Fibroblast of skin of right biceps (primary cell): ENCODE results near the gene DLL1.
"Not testable (repeated sequence)": the region's sequence is repeated elsewhere in the genome, so short reads cannot be mapped to it uniquely, and the experiment has no call there.

ENCODE experiments used
- DNase-seq: peaks from one replicate; pipeline ENCODE4 v3.0.0-alpha.2; 2013

Gene DLL1

DNA sequence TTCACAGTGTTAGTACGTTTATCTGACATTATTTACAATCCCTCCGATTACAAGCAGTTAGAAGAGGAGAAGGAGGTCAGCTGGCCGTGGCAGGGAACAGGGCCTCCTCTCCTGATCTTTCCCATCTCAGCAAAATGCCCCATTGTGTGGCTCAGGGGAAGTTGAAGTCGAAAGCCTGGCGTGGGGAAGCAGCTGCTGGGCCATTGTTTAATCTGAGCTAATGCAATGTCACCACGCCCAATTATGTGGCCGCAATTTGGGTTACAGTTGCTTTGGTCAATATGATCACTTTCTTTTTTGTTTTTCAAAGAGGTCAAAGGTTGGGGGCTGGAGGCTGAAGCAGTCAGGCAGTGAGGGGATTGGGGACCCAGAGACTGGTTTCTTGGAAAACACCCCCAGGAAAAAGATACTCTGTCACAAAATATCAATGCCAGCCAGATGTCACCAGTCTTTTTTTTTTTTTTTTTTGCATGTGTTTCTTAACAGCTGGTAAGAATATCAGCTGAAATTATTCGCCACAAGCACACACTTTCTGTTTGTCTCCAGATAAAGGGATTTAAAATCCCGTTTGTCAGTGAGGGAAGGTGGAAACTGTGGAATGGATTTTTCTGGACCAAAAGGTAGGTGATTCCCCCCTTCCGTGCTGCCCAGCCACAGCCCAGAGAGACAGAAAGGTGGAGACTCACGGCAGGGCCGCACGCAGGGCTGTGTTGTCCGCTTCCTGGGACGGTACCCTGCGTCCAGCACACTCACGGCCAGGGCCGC, 24.6 kb downstream of the DLL1 start:
- DNase-seq: no peak

DNA sequence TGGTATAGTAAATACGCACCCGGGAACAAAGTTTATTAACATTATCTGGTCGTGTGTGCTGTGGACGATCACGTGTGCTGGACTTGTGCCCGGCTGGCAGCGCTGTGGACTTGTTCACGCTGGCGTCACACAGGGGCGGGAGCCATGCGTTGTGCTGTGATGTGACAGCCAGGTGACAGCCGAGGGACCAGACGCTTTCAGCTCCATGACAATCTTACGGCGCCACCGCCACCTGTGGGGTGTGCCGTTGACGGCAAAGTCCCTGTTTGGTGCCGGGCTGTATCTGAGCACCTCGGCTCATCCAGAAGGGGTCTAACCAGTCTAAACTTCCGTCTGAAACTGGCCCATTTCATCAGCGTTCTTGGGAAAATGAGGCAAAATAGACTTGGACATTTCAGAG, 25.2 kb downstream of the DLL1 start:
- DNase-seq: no peak

GRCh38 chr6:170264644-170265043, 26.2 kb downstream of the DLL1 start:
- DNase-seq: not testable (repeated sequence)

DNA sequence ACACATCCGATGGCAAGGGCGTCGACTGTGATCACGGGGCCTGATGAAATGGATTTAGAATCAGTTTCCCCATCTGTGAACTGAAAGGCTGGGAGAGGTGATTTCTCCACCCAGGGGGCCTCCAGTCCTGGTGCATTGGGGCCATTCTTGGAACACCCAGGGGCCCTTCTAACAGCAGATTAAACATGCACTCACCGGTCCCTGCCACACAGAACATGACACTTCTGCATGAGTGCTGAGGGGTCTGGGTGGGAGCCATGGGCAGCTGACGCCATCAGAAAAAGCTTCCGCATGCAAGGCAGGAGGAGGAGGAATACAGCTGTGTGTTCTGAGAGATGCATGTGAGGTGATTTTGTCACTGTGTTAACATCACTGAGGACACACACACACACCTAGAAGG, 26.8 kb downstream of the DLL1 start:
- DNase-seq: no peak

DNA sequence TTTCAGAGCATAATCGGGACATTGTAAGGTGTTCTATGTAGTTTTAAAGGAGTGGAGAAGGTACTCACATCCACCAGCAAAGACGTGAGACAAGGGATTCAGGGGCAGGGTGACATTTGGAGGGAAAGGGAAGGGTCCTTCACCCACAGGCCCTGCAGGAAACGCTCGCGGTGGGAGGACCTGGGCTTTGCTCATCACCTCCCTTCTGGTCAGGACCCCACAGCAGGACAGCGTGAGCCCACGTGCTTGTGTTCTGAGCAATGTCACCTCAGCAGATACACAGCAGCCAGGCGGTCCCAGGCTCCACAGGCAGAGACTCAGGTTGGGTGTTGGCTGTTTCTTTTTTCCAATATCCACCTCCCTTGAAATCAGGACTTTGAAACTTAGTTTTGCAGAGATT, 27.5 kb downstream of the DLL1 start:
- DNase-seq: no peak

GRCh38 chr6:170262489-170263088, 28.3 kb downstream of the DLL1 start:
- no peak for DNase-seq

DNA sequence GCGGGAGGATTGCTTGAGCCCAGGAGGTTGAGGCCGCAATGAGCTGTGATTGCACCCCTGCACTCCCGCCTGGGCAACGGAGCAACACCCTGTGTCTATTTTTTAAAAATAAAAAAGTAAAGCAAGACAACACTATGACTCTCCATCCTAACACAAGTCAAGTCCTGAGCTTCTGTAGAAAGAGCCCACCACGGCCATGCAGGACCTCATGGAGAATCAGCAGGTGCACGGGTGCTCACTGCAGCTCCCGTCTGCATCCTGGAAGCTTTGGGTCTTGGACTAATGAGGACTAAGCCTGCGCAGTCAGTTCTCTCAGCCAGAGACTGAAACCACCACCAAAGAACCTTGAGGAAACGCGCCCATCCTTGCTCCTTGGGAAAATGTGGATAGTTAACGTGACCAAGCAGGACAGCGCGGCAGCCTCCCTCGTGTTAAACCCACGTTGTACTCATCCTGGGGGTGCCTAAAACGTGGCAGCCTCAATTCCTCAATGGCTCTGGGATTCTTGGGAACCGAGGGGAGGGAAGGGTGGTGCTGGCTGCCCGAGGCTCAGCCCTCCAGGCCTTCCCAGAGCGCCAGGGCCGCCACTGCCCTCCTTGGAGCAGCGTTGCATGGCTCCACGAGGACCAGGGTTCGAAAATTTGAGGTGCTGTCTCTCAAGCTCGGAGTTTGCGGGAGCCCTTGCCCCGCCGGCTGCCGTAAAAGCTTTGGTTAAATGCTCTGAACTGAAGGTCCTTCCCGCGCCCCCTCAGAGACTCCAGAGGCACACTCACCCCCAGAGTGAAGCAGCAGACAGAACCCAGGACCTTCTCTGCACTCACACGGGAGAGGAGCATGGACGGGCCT, 29.0 kb downstream of the DLL1 start:
- DNase-seq: no peak

GRCh38 chr6:170260686-170261085, 30.2 kb downstream of the DLL1 start:
- DNase-seq: no peak

- DNase-seq: no peak
These were observed 31.6 kb downstream of the DLL1 start for GRCh38 chr6:170259278-170259677.

- DNase-seq: no peak
These were observed 32.5 kb downstream of the DLL1 start for GRCh38 chr6:170258407-170258806.

DNA sequence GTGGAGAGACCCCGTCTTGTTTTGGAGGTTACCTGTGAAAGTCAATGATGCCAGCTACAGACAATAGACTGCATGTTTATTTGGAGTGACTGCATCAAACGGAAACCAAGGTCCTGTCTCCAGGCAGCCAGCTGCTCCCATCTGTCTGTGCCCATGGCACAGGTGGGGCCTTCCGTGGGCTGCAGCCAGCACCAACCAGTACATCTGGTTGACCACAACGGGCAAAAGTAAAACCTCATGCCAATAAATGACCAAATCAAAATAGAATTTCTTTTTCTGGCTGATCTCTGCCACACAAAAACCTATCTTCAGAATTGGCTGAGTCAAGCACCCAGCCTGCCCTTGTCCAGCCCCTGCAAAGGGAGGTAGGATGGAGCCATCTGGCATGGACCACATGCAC, 33.5 kb downstream of the DLL1 start:
- no peak for DNase-seq

GRCh38 chr6:170256641-170257040, 34.2 kb downstream of the DLL1 start:
- no peak for DNase-seq

GRCh38 chr6:170255426-170256125, 35.3 kb downstream of the DLL1 start:
- no peak for DNase-seq

DNA sequence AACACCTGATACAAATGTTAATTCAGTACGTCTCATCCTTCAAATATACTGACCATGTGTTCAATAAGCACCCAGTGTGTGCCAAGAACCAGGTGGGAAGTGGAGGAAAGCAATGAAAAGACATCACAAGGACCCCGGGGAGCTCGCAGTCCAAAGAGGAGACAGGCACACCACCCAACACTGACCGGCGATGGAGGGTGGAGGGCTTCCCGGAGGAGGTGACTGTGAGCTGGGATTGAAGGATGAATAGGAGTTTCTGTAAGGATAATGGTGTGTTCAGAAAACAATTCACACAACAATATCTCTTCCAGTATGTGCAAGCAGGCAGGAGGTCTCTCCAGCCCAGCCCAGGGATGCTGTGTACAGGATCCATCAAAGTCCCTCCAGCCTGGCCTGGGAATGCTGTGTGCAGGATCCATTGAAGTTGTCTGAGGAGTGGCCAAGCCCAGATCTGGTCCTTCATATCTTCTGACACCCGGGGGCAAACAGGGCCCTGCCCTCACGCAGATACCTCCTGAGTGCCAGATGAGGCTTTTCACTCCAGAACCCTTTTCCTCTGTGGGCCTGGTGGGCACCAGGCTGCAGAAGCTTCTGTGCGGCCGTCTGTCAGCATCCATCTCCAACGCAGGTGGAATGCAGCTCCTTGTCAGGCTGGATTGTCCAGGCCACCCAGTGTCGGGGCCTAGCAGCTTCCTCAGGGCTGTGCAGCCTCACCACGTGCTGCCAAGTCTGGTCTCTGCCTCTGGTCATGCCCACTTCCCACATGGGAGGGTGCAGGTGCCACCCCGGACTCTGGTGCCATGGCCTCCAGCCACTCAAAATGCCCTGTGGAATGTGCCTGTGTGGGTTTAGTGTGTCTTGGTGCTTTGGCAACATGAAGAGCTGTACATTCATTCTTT, 36.3 kb downstream of the DLL1 start:
- no peak for DNase-seq

GRCh38 chr6:170253910-170254269, 37.0 kb downstream of the DLL1 start:
- no peak for DNase-seq

GRCh38 chr6:170253226-170253909, 37.5 kb downstream of the DLL1 start:
- no peak for DNase-seq

GRCh38 chr6:170251776-170252571, 38.9 kb downstream of the DLL1 start:
- DNase-seq: no peak

DNA sequence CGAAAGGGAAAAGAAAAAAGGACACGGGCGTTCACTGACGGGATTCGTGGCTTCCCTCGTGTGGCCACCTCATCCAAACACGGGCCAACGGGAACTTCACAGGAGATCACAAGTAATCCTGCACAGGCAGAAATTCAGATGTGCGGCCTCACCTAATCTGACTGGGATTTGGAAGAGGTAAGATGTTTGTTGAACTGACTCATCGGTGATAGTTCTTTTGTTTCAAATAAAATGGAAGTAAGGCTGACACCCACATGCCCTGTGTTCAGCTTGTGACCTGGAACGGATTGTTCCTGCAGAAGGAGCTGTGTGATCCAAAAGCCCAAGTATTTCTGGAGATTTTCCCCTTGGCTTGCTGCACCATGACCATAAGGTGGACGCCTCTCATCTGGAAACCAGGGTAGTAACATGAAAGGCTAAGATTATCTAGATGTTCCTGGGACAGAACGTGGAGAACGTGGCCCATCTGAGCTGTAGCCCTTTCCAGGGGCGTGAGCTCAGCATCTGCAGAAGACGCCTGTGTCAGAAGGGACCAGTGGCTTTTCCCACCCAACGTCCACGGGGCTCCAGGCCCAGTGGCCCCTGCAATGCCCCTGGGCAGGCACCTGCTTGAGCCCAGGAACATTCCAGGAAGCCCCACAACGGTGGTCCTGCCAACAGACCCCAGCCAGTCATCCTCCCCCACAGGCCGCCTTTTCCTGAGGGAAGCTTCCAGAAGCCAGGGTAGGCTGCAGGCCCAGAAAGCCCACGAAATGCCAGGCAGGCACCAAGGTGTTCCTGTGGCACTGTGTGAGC, 39.7 kb downstream of the DLL1 start:
- DNase-seq: no peak

- no peak for DNase-seq
These were observed 40.4 kb downstream of the DLL1 start for GRCh38 chr6:170250455-170250854.

DNA sequence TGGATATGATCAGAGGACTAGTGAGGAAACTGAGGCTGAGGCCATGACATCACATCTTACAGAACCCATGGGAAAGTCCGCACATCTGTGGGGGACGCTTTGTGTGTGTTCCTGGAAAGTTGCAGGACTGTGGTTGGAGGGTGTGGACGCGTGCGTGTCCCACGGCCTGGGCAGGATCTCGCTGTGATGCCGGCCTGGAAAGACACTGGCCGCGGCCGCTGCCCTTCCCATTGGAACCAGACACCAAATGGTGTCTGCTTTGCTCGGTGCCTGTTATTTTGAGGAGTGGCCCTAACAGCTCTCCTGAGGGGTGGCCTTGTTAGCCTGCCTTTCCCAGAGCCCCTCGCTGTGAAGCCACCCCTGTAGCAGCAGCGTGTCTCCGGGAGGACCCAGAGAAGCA, 41.1 kb downstream of the DLL1 start:
- no peak for DNase-seq
